Measurements from ENCODE around the gene LZTR1. TPM values are rescaled to one million over a fixed set of nuclear protein-coding genes. Genes with fewer than 3 reads are reported as not detected.

The LZTR1 gene
- total and polyA plus RNA-seq, 2 of the 4 experiments (the other 2 are of a cell fraction) = 22.8 to 41.3 TPM

GRCh38 chr22:20973634-20974286 is 8.3 kb upstream of the LZTR1 start:
- H3K18ac ChIP-seq (ENCODE audit: low read depth, low read length) = no peak overlapping the region
- ChIA-PET CTCF (no interaction called here), POLR2A (ENCODE audit: unreplicated experiment) (no interaction called here)
- H4K91ac ChIP-seq (ENCODE audit: insufficient read depth, low read depth, low read length) = no peak overlapping the region
- no peak overlapping the region for H3K23ac ChIP-seq (ENCODE audit: low read depth, low read length)
- in situ Hi-C loops (cut with MboI; ENCODE audit: low sequenced_read_pairs) = no loop called here
- no peak overlapping the region for H2AK5ac ChIP-seq (ENCODE audit: low read depth, low read length)
- H2BK5ac ChIP-seq (ENCODE audit: low read depth, low read length, poor library complexity, severe bottlenecking) = no peak overlapping the region
- H2BK15ac ChIP-seq (ENCODE audit: low read depth, low read length) = no peak overlapping the region
- 42% methylated on average over 7 of the region's 21 CpGs; no CpG with 5 or more reads in 1 of the 2 experiments for WGBS, 2 experiments (ENCODE audit: extremely low coverage in 2 of 2, insufficient read length in 1 of 2)
- no peak overlapping the region for H3K4me2 ChIP-seq (ENCODE audit: low read depth, low read length)
- dilution Hi-C loops (cut with HindIII; ENCODE audit: low sequenced_read_pairs, unreplicated experiment) = no loop called here
- ATAC-seq (ENCODE audit: low read depth) (no peak), DNase-seq (no peak)
- H4K8ac ChIP-seq (ENCODE audit: low read depth in 2 of 2, low read length in 2 of 2) = no peak overlapping the region
- H3K56ac ChIP-seq (ENCODE audit: extremely low read depth, insufficient read depth, low read length) = no peak overlapping the region
- H3K27ac ChIP-seq (ENCODE audit: insufficient read depth, low read length) = no peak overlapping the region
- no peak overlapping the region for H3K4ac ChIP-seq (ENCODE audit: low read depth, low read length)
- BruUV-seq (replicated peaks) = no TSS peak
- no peak overlapping the region for H4K5ac ChIP-seq (ENCODE audit: low read depth, low read length)
- H3K9ac ChIP-seq (ENCODE audit: low read depth, low read length) = no peak overlapping the region
- H3K79me1 ChIP-seq (ENCODE audit: low read depth in 1 of 2, low read length in 2 of 2) = no peaks in the 10 kb centered on the region
- H3K14ac ChIP-seq (replicated peaks; ENCODE audit: low read depth, low read length) = no peak overlapping the region
- intact Hi-C loops (cut with micrococcal nuclease) = no loop called here
- TF ChIP-seq BHLHE40 (IDR thresholded peaks at IDR 0.05; ENCODE audit: low read depth, low read length) (no peak), FOS (IDR thresholded peaks at IDR 0.05; ENCODE audit: low read depth, low read length) (no peak), RFX5 (IDR thresholded peaks at IDR 0.05; ENCODE audit: low read depth, low read length) (no peak), CHD1 (IDR thresholded peaks at IDR 0.05; ENCODE audit: low read depth, low read length) (no peak), POLR2A (IDR thresholded peaks at IDR 0.05; ENCODE audit: low read depth, low read length) (no peak), MAZ (IDR thresholded peaks at IDR 0.05; ENCODE audit: borderline replicate concordance, low read depth, low read length) (no peak), RAD21 (IDR thresholded peaks at IDR 0.05; ENCODE audit: low read length) (no peak), USF2 (IDR thresholded peaks at IDR 0.05; ENCODE audit: low read depth, low read length) (no peak), CEBPB (IDR thresholded peaks at IDR 0.05; ENCODE audit: low read depth, low read length) (no peak), MAFK (IDR thresholded peaks at IDR 0.05; ENCODE audit: low read depth, low read length) (no peak), SMC3 (IDR thresholded peaks at IDR 0.05; ENCODE audit: low read depth, low read length) (no peak), MXI1 (IDR thresholded peaks at IDR 0.05; ENCODE audit: borderline replicate concordance, low read depth, low read length) (no peak), ELK1 (IDR thresholded peaks at IDR 0.05; ENCODE audit: borderline replicate concordance, low read depth, low read length) (no peak), CTCF (conservative IDR thresholded peaks at IDR 0.05; ENCODE audit: low read depth, low read length) (no peak), NFE2L2 (IDR thresholded peaks at IDR 0.05; ENCODE audit: low read depth, low read length) (no peak), RCOR1 (IDR thresholded peaks at IDR 0.05; ENCODE audit: insufficient replicate concordance, low read length) (no peak)
- no peaks in the 10 kb centered on the region for H3K36me3 ChIP-seq (ENCODE audit: control insufficient read depth, insufficient read depth, low read length)
- no peak overlapping the region for H2AK9ac ChIP-seq (replicated peaks; ENCODE audit: low read depth, low read length, poor library complexity)
- H2AFZ ChIP-seq (replicated peaks; ENCODE audit: low read length, poor library complexity) = no peak overlapping the region
- no peaks in the 10 kb centered on the region for H3K4me1 ChIP-seq (ENCODE audit: control insufficient read depth, insufficient read depth, low read length)
- peaks cover 6% of the 10 kb centered on the region for H3K9me3 ChIP-seq (ENCODE audit: control insufficient read depth, insufficient read depth, low read length)
- H3K9me1 ChIP-seq (ENCODE audit: insufficient read depth, low read length) = no peaks in the 10 kb centered on the region
- H2BK120ac ChIP-seq (ENCODE audit: low read depth, low read length) = no peak overlapping the region
- no peaks in the 10 kb centered on the region for H4K20me1 ChIP-seq (ENCODE audit: insufficient read depth, low read length)
- no peak overlapping the region for H2BK20ac ChIP-seq (ENCODE audit: low read depth, low read length)
- no peak overlapping the region for H3K4me3 ChIP-seq (ENCODE audit: insufficient read depth, low read depth, low read length)
- H3K27me3 ChIP-seq (ENCODE audit: control insufficient read depth, insufficient read depth, low read length) = peaks cover 2% of the 10 kb centered on the region; the same call in 1 of the 2 replicates
